Head of caudate nucleus (tissue), 42 donors: Measurements from ENCODE around the gene CD2AP.
"Not testable (repeated sequence)": the region's sequence is repeated elsewhere in the genome, so short reads cannot be mapped to it uniquely, and the experiment has no call there.

Experiments used
- DNase-seq, 42 donors: peaks; one replicate each; pipeline versions ENCODE4 v3.0.0 to v3.0.0-alpha.2; 2020 to 2021; ENCODE audit warnings: mixed read lengths in 7 of 42
- intact Hi-C: fragments of 100-400 bp; cut with DNase I; formaldehyde crosslinking; loops from one replicate; pipeline ENCODE4 v1.15.0; 2022

CD2AP gene

GRCh38 chr6:47477497-47478232 lies at the start of gene CD2AP:
TSS of gene CD2AP (plus strand) at chr6:47477789. CDS start at chr6:47478245, 456 bp downstream.
- DNase-seq = peak; percentile 60 to 94 (median 84)
- intact Hi-C loops = no loop called here

GRCh38 chr6:47428288-47428687 lies 49.3 kb upstream of the CD2AP start:
- intact Hi-C loops = no loop called here
- DNase-seq = no peak

- DNase-seq = no peak
- intact Hi-C loops = no loop called here
These were observed 48.6 kb upstream of the CD2AP start for GRCh38 chr6:47428746-47429664.

GRCh38 chr6:47434372-47435253 lies 43.0 kb upstream of the CD2AP start:
- no peak for DNase-seq

GRCh38 chr6:47435254-47435612 lies 42.4 kb upstream of the CD2AP start:
- intact Hi-C loops = no loop called here
- DNase-seq = no peak

More at GRCh38 chr6:47434372-47435253, 43.0 kb upstream of the CD2AP start:
- intact Hi-C loops = no loop called here

GRCh38 chr6:47437592-47437991 lies 40.0 kb upstream of the CD2AP start:
- no peak for DNase-seq
- intact Hi-C loops = no loop called here

- no peak for DNase-seq
- intact Hi-C loops = no loop called here
These were observed 38.9 kb upstream of the CD2AP start for GRCh38 chr6:47438481-47439347.

GRCh38 chr6:47439348-47439668 lies 38.3 kb upstream of the CD2AP start:
- DNase-seq = no peak
- intact Hi-C loops = no loop called here

- DNase-seq = peak in 1 of 42 donors; percentile 9
- intact Hi-C loops = no loop called here
These were observed 36.9 kb upstream of the CD2AP start for GRCh38 chr6:47440719-47441118.

- DNase-seq, intact Hi-C loops: not testable (repeated sequence)
These were observed 32.6 kb upstream of the CD2AP start for GRCh38 chr6:47444964-47445363.

GRCh38 chr6:47446669-47447330 lies 30.8 kb upstream of the CD2AP start:
- DNase-seq = no peak

GRCh38 chr6:47447722-47448121 lies 29.9 kb upstream of the CD2AP start:
- intact Hi-C loops = no loop called here
- DNase-seq = no peak

More at GRCh38 chr6:47446669-47447330, 30.8 kb upstream of the CD2AP start:
- intact Hi-C loops = no loop called here

GRCh38 chr6:47451162-47451561 lies 26.4 kb upstream of the CD2AP start:
- intact Hi-C loops = no loop called here
- DNase-seq = no peak

- DNase-seq = no peak
- intact Hi-C loops = no loop called here
These were observed 24.7 kb upstream of the CD2AP start for GRCh38 chr6:47452899-47453298.

- intact Hi-C loops = no loop called here
- no peak for DNase-seq
These were observed 24.1 kb upstream of the CD2AP start for GRCh38 chr6:47453372-47453936.

- intact Hi-C loops = no loop called here
These were observed 22.7 kb upstream of the CD2AP start for GRCh38 chr6:47454713-47455396.

More at GRCh38 chr6:47454713-47455396, 22.7 kb upstream of the CD2AP start:
- DNase-seq = no peak
